Limb (tissue), 2 donors: Measurements from ENCODE around the gene IGLL5.

Source experiments
- DNase-seq, 2 donors: peaks; one replicate each; pipeline ENCODE4 v3.0.0-alpha.2; 2016; ENCODE audit errors: extremely low spot score in 2 of 2

The IGLL5 gene

GRCh38 chr22:22938672-22939587 lies 51.3 kb downstream of the IGLL5 start:
- DNase-seq, result no peak

GRCh38 chr22:22939588-22940368 lies 52.2 kb downstream of the IGLL5 start:
- DNase-seq, result no peak

GRCh38 chr22:22940961-22941605 lies 53.5 kb downstream of the IGLL5 start:
- peak in 1 of 2 donors; percentile 15 for DNase-seq

- peak in 1 of 2 donors; percentile 13 for DNase-seq
Measured at GRCh38 chr22:22941831-22942510, 54.4 kb downstream of the IGLL5 start.

GRCh38 chr22:22942511-22943329 lies 55.1 kb downstream of the IGLL5 start:
- DNase-seq, result peak; percentile 24 to 57

GRCh38 chr22:22943521-22944267 lies 56.1 kb downstream of the IGLL5 start:
- DNase-seq, result peak in 1 of 2 donors; percentile 17

- DNase-seq, result peak in 1 of 2 donors; percentile 17
Measured at GRCh38 chr22:22944268-22944985, 56.8 kb downstream of the IGLL5 start.

GRCh38 chr22:22945195-22945594 lies 57.6 kb downstream of the IGLL5 start:
- no peak for DNase-seq
